Activated T-helper 17 cell treated with anti-CD3 and anti-CD28 coated beads, Interleukin-2, amount 50 U/mL, for 72 hours (primary cell): ENCODE results near the gene PLAGL2. TPM values are rescaled to one million over a fixed set of nuclear protein-coding genes. Genes with fewer than 3 reads are reported as not detected.

ENCODE experiments used
- ATAC-seq: fragments of 150-1000 bp; cut with Tn5 transposase; replicated peaks from 2 replicates; pipeline ENCODE4 v1.10.0; 2021; ENCODE audit warnings: mild to moderate bottlenecking, moderate library complexity
- H3K27ac Mint-ChIP-seq: one replicate; pipeline ENCODE4 v1.8.0; 2022; ENCODE audit warnings: mixed read lengths
- H3K27me3 Mint-ChIP-seq: one replicate; pipeline ENCODE4 v1.8.0; 2022; ENCODE audit warnings: mixed read lengths
- H3K36me3 Mint-ChIP-seq: one replicate; pipeline ENCODE4 v1.8.0; 2022; ENCODE audit warnings: low read depth, mild to moderate bottlenecking, mixed read lengths
- H3K4me1 Mint-ChIP-seq: one replicate; pipeline ENCODE4 v1.8.0; 2022; ENCODE audit warnings: mixed read lengths
- H3K4me3 Mint-ChIP-seq: one replicate; pipeline ENCODE4 v1.8.0; 2022; ENCODE audit warnings: mild to moderate bottlenecking, mixed read lengths
- H3K9me3 Mint-ChIP-seq: one replicate; pipeline ENCODE4 v1.8.0; 2022; ENCODE audit warnings: mixed read lengths
- total RNA-seq, 2 donors: library from RNA; stranded (reverse); gene quantifications; one replicate each; pipeline ENCODE4 v1.2.3, GENCODE V29; 2022

The PLAGL2 gene
- total RNA-seq, 2 donors from 2014 or later = 61.9 to 93.1 TPM

- Mint-ChIP-seq H3K27me3 (no peaks in the 10 kb centered on the region), H3K9me3 (no peaks in the 10 kb centered on the region), H3K27ac (peak overlapping the region; percentile 98), H3K4me3 (peak overlapping the region; percentile 74), H3K36me3 (peaks cover 68% of the 10 kb centered on the region), H3K4me1 (peaks cover 28% of the 10 kb centered on the region)
- ATAC-seq = no peak
Observed at GRCh38 chr20:32236048-32236533, 28.5 kb upstream of the PLAGL2 start.

- Mint-ChIP-seq H3K4me3 (peak overlapping the region; percentile 74), H3K36me3 (peaks cover 74% of the 10 kb centered on the region), H3K9me3 (no peaks in the 10 kb centered on the region), H3K4me1 (peaks cover 34% of the 10 kb centered on the region), H3K27ac (peak overlapping the region; percentile 98), H3K27me3 (no peaks in the 10 kb centered on the region)
- ATAC-seq = no peak
Observed at GRCh38 chr20:32235331-32236047, 27.9 kb upstream of the PLAGL2 start.

GRCh38 chr20:32234135-32234808, 26.7 kb upstream of the PLAGL2 start:
- Mint-ChIP-seq H3K4me1 (peaks cover 34% of the 10 kb centered on the region), H3K9me3 (no peaks in the 10 kb centered on the region), H3K4me3 (peak overlapping the region; percentile 74), H3K27me3 (no peaks in the 10 kb centered on the region), H3K27ac (peak overlapping the region; percentile 98), H3K36me3 (peaks cover 86% of the 10 kb centered on the region)
- ATAC-seq = no peak

GRCh38 chr20:32233286-32233685, 25.7 kb upstream of the PLAGL2 start:
- no peak for ATAC-seq
- H3K4me3 Mint-ChIP-seq = peak overlapping the region; percentile 74

GRCh38 chr20:32232326-32232886, 24.9 kb upstream of the PLAGL2 start:
- peak; percentile 75 for ATAC-seq
- Mint-ChIP-seq H3K27ac (peak overlapping the region; percentile 98), H3K9me3 (no peaks in the 10 kb centered on the region)

More at GRCh38 chr20:32233286-32233685, 25.7 kb upstream of the PLAGL2 start:
- Mint-ChIP-seq H3K9me3 (no peaks in the 10 kb centered on the region), H3K27me3 (no peaks in the 10 kb centered on the region), H3K36me3 (peaks cover 96% of the 10 kb centered on the region), H3K4me1 (peaks cover 34% of the 10 kb centered on the region), H3K27ac (peak overlapping the region; percentile 98)

GRCh38 chr20:32231847-32232246, 24.3 kb upstream of the PLAGL2 start:
- no peaks in the 10 kb centered on the region for H3K27me3 Mint-ChIP-seq
- H3K4me3 Mint-ChIP-seq = peak overlapping the region; percentile 74
- no peaks in the 10 kb centered on the region for H3K9me3 Mint-ChIP-seq
- H3K36me3 Mint-ChIP-seq = peaks cover 100% of the 10 kb centered on the region
- H3K4me1 Mint-ChIP-seq = peaks cover 34% of the 10 kb centered on the region
- peak; percentile 87 for ATAC-seq
- peak overlapping the region; percentile 98 for H3K27ac Mint-ChIP-seq

More at GRCh38 chr20:32232326-32232886, 24.9 kb upstream of the PLAGL2 start:
- H3K27me3 Mint-ChIP-seq = no peaks in the 10 kb centered on the region
- H3K4me1 Mint-ChIP-seq = peaks cover 34% of the 10 kb centered on the region
- H3K36me3 Mint-ChIP-seq = peaks cover 100% of the 10 kb centered on the region
- H3K4me3 Mint-ChIP-seq = peak overlapping the region; percentile 74

GRCh38 chr20:32231245-32231644, 23.7 kb upstream of the PLAGL2 start:
- Mint-ChIP-seq H3K27me3 (no peaks in the 10 kb centered on the region), H3K27ac (peak overlapping the region; percentile 98), H3K36me3 (peaks cover 100% of the 10 kb centered on the region), H3K4me3 (peak overlapping the region; percentile 74), H3K9me3 (no peaks in the 10 kb centered on the region), H3K4me1 (peaks cover 34% of the 10 kb centered on the region)
- ATAC-seq = no peak

- Mint-ChIP-seq H3K27ac (peak overlapping the region; percentile 98), H3K36me3 (peaks cover 100% of the 10 kb centered on the region), H3K4me3 (peak overlapping the region; percentile 74), H3K9me3 (no peaks in the 10 kb centered on the region), H3K27me3 (no peaks in the 10 kb centered on the region), H3K4me1 (peaks cover 31% of the 10 kb centered on the region)
- ATAC-seq = no peak
Observed at GRCh38 chr20:32230707-32231106, 23.2 kb upstream of the PLAGL2 start.

- H3K27me3 Mint-ChIP-seq = no peaks in the 10 kb centered on the region
- H3K9me3 Mint-ChIP-seq = no peaks in the 10 kb centered on the region
- H3K27ac Mint-ChIP-seq = peak overlapping the region; percentile 68
- ATAC-seq = no peak
- peaks cover 33% of the 10 kb centered on the region for H3K4me1 Mint-ChIP-seq
- H3K36me3 Mint-ChIP-seq = peaks cover 98% of the 10 kb centered on the region
- H3K4me3 Mint-ChIP-seq = no peak overlapping the region
Observed at GRCh38 chr20:32229251-32229747, 21.8 kb upstream of the PLAGL2 start.

GRCh38 chr20:32227744-32228688, 20.5 kb upstream of the PLAGL2 start:
- no peak for ATAC-seq
- H3K27ac Mint-ChIP-seq = peak overlapping the region; percentile 68

GRCh38 chr20:32227306-32227705, 19.8 kb upstream of the PLAGL2 start:
- H3K27ac Mint-ChIP-seq = peak overlapping the region; percentile 68
- no peaks in the 10 kb centered on the region for H3K9me3 Mint-ChIP-seq
- peaks cover 21% of the 10 kb centered on the region for H3K4me1 Mint-ChIP-seq
- no peak for ATAC-seq
- no peak overlapping the region for H3K4me3 Mint-ChIP-seq
- peaks cover 98% of the 10 kb centered on the region for H3K36me3 Mint-ChIP-seq
- no peaks in the 10 kb centered on the region for H3K27me3 Mint-ChIP-seq

More at GRCh38 chr20:32227744-32228688, 20.5 kb upstream of the PLAGL2 start:
- Mint-ChIP-seq H3K4me1 (peaks cover 28% of the 10 kb centered on the region), H3K4me3 (no peak overlapping the region), H3K9me3 (no peaks in the 10 kb centered on the region), H3K27me3 (no peaks in the 10 kb centered on the region), H3K36me3 (peaks cover 98% of the 10 kb centered on the region)

GRCh38 chr20:32226391-32226790, 18.8 kb upstream of the PLAGL2 start:
- Mint-ChIP-seq H3K27ac (no peak overlapping the region), H3K9me3 (no peaks in the 10 kb centered on the region), H3K36me3 (peaks cover 98% of the 10 kb centered on the region), H3K4me1 (peaks cover 13% of the 10 kb centered on the region), H3K4me3 (no peak overlapping the region), H3K27me3 (no peaks in the 10 kb centered on the region)
- no peak for ATAC-seq

- Mint-ChIP-seq H3K4me3 (no peak overlapping the region), H3K9me3 (no peaks in the 10 kb centered on the region), H3K27ac (no peak overlapping the region), H3K27me3 (no peaks in the 10 kb centered on the region), H3K36me3 (peaks cover 98% of the 10 kb centered on the region), H3K4me1 (peaks cover 4% of the 10 kb centered on the region)
- no peak for ATAC-seq
Observed at GRCh38 chr20:32224463-32224862, 16.9 kb upstream of the PLAGL2 start.
